GM20000 (cell line): Measurements from ENCODE around the gene CNIH2.

ENCODE experiments used
- DNase-seq: peaks from one replicate; pipeline ENCODE4 v3.0.0; 2012; ENCODE audit warnings: low spot score
- CTCF ChIP-seq: IDR thresholded peaks from 2 replicates; pipeline ENCODE4 v1.5.1; 2012; ENCODE audit warnings: mild to moderate bottlenecking, control low read depth; ENCODE audit errors: extremely low read depth, missing control alignments

CNIH2 gene

GRCh38 chr11:66331542-66332370 is 53.8 kb downstream of the CNIH2 start:
- no peak for TF ChIP-seq CTCF
- no peak for DNase-seq

DNA sequence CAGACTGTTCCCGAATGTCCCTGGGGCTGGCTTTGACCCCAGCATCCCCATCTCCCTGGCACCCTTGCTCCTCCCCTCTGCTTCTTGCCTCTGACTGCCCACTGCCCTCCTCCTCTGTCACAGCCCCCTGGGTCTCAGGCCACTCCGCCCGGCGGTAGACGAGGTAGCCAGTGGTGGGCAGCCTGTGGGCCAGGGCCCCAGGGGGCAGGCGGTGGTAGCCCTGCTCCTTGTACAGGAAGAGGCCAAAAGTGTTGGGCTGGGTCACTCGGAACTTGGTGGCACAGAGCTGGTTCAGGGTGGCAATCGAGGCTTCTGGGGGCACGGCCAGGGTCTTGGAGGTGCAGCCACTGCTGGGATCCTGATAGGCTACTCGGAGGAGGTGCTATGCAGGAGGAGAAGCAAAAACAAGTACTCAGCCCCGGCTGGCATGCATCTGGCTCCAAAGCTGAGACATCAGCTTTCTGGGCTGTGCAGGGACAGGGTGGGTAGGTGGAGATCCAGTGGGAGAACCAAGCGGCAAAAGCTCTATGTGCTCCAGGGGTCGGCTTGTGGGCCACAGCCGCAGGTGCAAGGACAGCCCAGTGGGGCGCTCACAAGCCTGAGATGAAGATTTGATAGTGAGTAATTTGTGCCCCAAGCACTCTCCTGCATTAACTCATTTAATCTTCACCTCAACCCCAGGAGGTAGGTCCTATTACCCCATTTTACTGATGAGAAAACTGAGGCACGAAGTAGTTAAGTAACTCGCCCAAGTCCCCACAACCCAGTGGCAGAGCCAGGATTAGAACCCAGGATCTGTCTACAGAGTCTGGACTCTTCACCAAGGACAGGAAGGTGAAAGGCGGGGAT is 54.6 kb downstream of the CNIH2 start:
- TF ChIP-seq CTCF: no peak
- DNase-seq: no peak

DNA sequence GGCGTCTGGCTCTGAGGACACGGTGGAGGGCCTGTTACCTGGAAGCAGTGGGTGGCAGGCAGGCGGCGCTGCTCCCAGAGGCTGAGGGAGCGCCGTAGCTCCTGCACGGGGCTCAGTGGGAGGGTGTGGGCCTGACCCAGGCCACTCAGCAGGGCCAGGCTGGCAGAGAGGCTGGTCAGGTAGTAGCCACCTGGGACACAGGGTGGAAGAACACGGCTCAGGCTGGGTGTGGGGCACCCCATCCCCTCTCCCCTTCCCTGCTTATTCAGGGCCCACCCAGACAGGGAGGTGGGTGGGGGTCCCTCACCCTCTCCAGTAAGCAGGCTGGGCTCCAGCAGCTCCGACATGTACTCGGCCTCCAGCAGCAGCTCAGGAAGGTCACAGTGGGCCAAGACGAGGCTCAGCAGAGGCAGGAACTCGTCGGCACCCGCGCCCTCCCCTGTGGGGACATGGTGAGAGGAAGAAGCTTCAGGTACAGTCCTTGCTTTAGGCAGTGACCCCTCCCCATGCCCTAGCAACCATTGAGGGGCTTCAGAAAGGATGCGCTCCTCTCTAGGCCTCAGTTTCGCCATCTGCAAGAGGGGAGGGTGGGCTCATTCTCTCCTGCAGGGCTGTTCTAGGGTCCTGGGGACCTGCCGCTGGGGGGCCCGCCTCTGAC is 55.4 kb downstream of the CNIH2 start:
- TF ChIP-seq CTCF: no peak
- DNase-seq: no peak
